Activated CD4-positive, alpha-beta T cell treated with anti-CD3 and anti-CD28 coated beads for 4 hours (primary cell): ENCODE data around the gene FAM83F.

Experiments used
- DNase-seq, 2 donors: peaks; one replicate each; pipeline ENCODE4 v3.0.0-alpha.2; 2020

The FAM83F gene

GRCh38 chr22:39995393-39996252 lies 869 bp downstream of the FAM83F start:
- no peak for DNase-seq

- DNase-seq, result no peak
These were observed 2.0 kb downstream of the FAM83F start for GRCh38 chr22:39996732-39997131.

DNA sequence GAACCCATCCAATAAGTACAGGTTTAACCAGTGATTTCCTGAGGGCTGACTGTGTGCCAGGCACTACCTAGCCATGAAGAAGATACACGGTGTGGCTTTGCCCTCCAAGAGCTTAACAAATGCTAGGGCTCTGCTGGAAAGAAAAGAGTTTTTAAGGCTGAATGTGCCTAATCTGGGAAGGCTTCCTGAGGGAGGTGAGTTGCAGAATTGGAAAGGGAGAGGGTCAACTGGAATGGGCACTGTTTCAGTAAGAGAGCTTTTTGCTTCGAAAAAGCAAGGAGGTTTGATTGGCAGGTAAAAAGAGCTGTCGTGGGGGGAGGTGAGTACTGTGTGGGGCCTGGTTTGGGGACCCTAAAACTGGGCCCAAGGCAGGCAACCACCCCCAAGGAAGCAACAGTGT lies 2.7 kb downstream of the FAM83F start:
- DNase-seq, result no peak

DNA sequence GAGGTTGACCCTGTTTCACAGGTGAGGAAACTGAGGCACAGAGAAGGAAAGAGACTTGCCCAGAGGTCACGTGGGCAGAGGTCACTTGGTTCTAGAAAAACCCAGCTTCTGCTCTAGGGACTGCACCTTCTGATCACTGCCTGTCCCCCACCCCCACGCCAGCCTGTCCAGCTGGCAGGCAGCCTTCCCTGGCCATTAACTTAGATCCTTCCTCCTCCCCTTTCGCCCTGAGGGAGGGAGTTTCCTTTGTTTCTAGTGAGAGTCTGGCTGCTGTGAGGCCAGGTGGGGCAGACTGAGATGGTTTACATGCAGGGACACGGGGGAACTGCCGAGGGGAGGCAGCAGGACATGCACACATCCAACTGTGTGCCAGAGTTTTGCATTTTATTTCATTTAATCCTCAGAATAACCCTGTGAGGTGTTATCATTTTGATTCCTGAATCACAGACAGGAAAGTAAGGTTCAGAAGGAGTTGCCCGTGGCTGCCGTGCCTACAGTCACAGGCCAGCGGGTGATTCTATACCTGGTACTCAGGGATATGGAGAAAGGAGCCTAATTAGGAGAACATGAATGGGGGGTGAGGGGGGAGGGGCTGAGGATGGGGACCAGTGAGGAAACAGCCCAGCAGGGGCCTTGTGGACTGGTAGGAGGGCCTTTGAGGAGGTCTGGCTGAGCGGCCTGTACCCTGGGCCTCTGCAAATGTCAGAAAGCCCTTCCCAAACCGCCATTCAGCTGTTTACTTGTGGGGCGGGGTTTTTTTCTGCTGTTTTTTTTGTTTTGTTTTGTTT lies 3.4 kb downstream of the FAM83F start:
- DNase-seq, result no peak

- no peak for DNase-seq
These were observed 4.5 kb downstream of the FAM83F start for GRCh38 chr22:39999144-39999757.

DNA sequence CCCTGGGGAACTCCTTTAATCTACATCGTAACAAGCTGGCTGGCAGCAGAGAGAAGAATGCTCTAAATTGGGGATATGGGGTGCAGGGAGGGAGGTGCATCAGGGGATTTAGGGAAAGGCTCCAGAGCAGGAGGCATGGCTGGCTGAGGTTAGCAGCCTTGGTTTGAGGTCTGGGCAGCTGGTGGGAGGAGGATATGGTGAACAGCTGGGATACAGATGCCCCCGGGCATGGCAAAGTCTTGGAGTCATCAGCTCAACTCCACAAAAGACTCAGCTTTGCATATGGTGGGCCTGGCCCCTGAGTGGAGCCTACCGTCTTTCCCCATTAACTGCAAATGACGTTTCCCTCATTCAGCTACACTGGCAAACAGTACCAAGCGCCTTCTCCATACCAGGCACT lies 5.4 kb downstream of the FAM83F start:
- DNase-seq, result no peak

GRCh38 chr22:40001106-40001505 lies 6.4 kb downstream of the FAM83F start:
- DNase-seq, result no peak

GRCh38 chr22:40001800-40002577 lies 7.2 kb downstream of the FAM83F start:
- DNase-seq, result no peak

- no peak for DNase-seq
These were observed 8.4 kb downstream of the FAM83F start for GRCh38 chr22:40002935-40003715.

- DNase-seq, result no peak
These were observed 10.1 kb downstream of the FAM83F start for GRCh38 chr22:40004836-40005235.

DNA sequence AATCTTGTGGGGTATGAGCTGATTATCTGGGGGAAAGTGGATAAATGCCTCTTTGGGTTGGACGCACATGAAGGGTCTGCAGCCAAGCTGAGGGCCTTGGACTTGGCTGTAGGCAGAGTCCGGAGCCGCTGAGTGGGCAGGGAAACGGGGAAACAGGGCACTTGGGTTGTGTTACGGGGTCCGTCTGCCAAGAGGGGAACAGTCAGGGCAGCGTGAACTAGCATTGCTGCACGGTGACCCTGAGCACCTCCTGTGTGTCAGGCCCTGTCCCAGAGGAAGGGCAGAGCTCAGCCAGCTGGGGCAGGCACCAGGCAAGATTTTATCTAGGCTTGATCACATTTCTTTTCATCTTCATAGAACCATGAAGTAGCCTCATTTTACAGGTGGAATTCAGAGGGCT lies 11.9 kb downstream of the FAM83F start:
- no peak for DNase-seq

- DNase-seq, result no peak
These were observed 13.3 kb downstream of the FAM83F start for GRCh38 chr22:40007853-40008710.

GRCh38 chr22:40008726-40009291 lies 14.1 kb downstream of the FAM83F start:
- DNase-seq, result no peak

DNA sequence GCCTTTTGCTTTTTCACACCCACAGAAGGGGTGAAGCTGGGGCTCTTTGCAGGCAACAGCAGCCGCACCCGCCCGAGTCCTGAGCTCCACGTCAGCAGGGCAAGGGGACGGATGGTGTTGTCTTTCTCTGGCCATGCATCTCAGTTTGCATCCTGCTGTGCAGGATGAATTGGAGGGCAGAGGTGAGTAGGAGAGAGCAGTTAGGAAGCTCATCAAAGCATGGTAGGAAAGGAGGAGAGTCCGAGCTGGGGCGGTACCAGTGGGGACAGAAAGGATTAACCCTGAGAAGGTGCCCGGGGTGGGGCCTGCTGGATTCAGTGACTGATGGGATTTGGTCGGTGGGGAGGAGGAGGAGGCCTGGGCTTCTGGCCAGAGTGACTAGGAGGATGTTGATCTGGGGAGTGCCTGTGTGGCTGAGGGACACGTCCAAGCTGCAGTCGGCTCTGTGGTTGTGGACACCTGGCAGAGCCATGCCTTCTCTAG lies 14.6 kb downstream of the FAM83F start:
- no peak for DNase-seq

DNA sequence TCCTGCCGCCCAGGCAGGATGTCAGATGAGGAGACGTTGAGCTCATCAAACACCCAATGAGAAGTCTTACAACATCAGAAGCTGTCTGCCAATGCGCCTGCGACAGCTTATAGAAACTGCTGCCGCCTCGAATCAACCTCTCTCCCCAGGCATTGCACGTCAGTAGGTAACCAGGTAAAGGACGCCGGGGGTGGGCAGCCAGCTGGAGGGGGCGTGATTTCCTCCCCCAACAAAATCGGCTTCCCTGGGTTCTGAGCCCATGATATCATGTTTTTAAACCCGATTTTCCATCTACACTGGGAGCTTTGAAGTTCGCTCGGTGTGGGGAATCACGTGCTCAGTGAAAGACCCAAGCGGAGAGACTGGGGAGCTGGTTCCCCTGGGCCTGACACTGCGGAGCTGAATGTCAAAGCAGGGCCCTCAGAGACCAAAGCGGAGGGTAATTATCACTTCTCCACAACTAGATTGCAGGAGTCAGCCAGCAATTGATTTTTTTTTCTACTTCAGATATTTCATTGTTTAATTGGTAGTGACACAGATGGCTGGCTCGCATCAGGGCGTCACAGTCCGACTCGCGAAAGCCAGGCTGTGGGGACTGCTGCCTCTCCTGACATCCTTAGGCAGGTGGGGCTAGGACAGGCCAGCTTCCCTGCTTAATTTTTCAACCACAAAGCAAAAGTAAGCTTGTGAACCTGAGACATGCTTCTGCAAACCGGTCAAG lies 15.4 kb downstream of the FAM83F start:
- peak; percentile 33 to 37 for DNase-seq

- no peak for DNase-seq
These were observed 16.0 kb downstream of the FAM83F start for GRCh38 chr22:40010746-40011145.

DNA sequence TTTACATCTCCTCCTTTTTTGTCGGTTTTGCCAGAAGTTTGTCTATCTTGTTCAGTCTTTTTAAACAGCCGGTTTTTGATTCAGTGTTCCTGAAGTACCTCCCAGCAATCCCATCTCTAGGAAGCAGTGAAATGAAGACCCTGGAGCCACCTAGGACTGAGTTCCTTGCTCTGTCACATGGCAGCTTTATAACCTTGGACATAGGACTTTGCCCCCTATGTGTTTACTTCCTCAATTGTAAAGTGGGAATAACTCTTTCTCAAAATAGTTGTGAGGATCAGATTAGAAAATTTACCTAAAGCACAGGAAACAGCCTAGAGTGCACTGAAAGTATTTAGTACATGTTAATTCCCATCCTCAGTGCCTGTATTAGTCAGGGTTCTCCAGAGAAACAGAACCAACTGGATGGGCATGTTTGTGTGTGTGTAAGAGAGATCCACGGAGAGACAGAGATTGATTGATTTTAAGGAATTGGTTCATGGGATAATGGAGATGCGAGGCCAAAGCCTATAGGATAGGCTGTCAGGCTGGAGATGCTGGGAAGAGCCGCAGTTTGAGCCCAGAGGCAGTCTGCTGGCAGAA lies 20.0 kb downstream of the FAM83F start:
- no peak for DNase-seq

GRCh38 chr22:40015358-40015976 lies 20.7 kb downstream of the FAM83F start:
- DNase-seq, result no peak

GRCh38 chr22:40018051-40018450 lies 23.3 kb downstream of the FAM83F start:
- DNase-seq, result no peak
